ENCODE measurements around the gene OR11H6.

OR11H6 gene

DNA sequence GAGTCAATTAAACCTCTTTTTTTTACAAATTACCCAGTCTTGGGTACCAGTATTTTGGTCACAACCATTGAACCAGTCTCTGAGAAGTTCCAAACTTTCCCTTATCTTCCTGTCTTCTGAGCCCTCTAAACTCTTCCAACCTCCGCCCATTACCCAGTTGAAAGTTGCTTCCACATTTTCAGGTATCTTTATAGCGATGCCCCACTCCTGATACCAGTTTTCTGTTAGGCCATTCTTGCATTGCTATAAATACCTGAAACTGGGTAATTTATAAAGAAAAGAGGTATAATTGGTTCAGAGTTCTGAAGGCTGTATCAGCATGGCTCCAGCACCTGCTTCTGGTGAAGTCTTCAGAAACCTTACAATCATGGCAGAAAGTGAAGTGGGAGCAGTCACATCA, 50.6 kb downstream of the OR11H6 start:
- H3K27ac ChIP-seq, result no peak overlapping the region
- TF ChIP-seq, protein P1, sequence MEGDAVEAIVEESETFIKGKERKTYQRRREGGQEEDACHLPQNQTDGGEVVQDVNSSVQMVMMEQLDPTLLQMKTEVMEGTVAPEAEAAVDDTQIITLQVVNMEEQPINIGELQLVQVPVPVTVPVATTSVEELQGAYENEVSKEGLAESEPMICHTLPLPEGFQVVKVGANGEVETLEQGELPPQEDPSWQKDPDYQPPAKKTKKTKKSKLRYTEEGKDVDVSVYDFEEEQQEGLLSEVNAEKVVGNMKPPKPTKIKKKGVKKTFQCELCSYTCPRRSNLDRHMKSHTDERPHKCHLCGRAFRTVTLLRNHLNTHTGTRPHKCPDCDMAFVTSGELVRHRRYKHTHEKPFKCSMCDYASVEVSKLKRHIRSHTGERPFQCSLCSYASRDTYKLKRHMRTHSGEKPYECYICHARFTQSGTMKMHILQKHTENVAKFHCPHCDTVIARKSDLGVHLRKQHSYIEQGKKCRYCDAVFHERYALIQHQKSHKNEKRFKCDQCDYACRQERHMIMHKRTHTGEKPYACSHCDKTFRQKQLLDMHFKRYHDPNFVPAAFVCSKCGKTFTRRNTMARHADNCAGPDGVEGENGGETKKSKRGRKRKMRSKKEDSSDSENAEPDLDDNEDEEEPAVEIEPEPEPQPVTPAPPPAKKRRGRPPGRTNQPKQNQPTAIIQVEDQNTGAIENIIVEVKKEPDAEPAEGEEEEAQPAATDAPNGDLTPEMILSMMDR (conservative IDR thresholded peaks at IDR 0.05), result no peak

All from VCaP (cell line).